Measurements from ENCODE around the gene MTIF3. TPM values are rescaled to one million over a fixed set of nuclear protein-coding genes. Genes with fewer than 3 reads are reported as not detected.

MTIF3 gene
- total RNA-seq, 1 experiment from 2014 or later: 63.1 TPM

Other genes starting within 250 kb of the MTIF3 start
- 978 and 1,195 TPM in 2 replicates for gene RPL21, start 199.0 kb downstream of the MTIF3 start, total RNA-seq (2014; rRNA removed; shearing (Covaris generic))
- 1.6 and 6.2 TPM in 2 replicates for gene RASL11A, start 179.7 kb downstream of the MTIF3 start, total RNA-seq (2014; rRNA removed; shearing (Covaris generic))
- gene GTF3A, start 25.9 kb downstream of the MTIF3 start, total RNA-seq (2014; rRNA removed; shearing (Covaris generic)): 85.2 and 91.6 TPM in 2 replicates
- 4.5 and 6.6 TPM in 2 replicates for gene LNX2, start 170.0 kb upstream of the MTIF3 start, total RNA-seq (2014; rRNA removed; shearing (Covaris generic))
- gene POLR1D, start 171.3 kb upstream of the MTIF3 start, total RNA-seq (2014; rRNA removed; shearing (Covaris generic)): 90.7 and 123 TPM in 2 replicates

All from Daoy (cell line).